Jurkat, Clone E6-1 (cell line): ENCODE data around the gene YWHAH.
A peak's percentile ranks its signal among the peaks of the same experiment; 100 is the strongest.

Source experiments
- DNase-seq: peaks from one replicate; pipeline ENCODE4 v3.0.0-alpha.2; 2011; ENCODE audit warnings: low read depth, low spot score
- H3K4me3 ChIP-seq: 2 replicates; pipeline ENCODE4 v1.5.1; 2011; ENCODE audit warnings: mild to moderate bottlenecking, low read length, control low read depth, moderate library complexity

The YWHAH gene

DNA sequence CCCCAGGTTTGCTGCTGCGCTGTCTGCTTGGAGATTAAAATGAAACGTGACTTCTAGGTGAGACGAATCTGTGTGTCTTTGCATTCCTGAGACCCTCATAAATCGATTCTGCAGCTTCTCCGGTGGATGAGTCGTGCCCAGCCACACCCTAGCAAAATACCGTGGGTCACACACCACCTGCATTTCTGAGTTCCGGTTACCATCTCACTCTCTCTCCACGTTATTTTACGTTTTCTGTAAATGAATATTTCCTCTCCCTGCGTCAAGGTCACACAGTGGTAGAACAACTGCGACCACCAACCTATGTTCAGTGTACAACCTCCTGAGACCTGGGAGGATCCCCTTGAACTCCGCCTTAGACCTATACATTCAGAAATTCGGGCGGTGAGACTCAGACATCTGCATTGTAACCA is 1.1 kb downstream of the YWHAH start:
- peak overlapping the region; percentile 90 for H3K4me3 ChIP-seq
- no peak for DNase-seq

DNA sequence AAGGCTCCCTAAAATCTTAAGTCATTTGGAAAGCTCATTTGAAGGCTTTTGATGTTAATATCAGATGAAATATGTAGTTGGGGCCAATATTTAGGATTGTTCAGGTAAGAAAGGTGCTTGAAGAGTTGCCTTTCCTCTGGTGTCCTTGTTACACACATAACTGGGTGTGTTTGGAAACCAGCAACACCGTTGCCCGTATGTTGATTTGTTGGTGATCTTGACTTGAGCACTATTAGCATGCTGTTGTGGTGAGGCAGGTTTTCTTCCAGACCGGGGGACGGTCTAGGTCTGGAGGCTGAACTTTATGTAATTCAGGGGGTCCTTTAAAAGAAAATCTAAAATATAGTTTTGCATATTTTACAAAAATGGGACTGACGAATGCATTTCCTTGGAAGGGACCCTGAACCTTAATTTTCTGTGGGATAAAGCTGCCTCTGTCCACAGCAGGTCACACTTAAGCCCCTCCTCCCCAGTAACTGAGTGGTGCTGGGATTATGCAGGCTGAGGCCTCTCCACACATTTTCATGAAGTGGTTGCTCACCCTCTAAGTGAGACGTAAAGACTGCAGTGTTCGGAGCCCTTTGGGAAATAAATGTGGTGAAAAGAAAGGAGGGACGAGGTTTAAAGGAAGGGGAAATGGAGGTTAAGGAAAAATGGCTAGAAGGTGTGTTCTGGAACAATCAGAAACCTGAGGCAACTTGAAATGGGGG is 1.8 kb downstream of the YWHAH start:
- no peak for DNase-seq

DNA sequence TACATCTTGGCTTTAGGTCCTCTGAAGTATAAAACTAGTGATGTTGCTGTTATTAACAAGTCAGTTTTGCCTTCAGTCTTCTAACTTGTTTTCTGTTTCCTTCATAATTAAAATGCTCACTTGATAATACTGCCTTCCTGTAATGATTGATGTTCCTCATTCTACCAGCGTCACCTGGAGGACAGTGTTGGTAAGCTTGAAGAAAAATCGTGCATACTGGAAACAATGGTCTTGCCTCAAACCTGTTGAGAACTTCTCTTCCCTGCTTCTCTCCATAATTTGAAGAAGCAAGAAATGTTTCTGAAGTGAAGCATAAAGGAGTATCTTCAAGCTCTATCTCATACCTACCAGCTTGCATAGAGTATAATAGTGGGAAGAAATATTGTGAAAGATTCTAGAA is 3.0 kb downstream of the YWHAH start:
- peak; percentile 66 for DNase-seq
- H3K4me3 ChIP-seq, result no peak overlapping the region

More for the DNA sequence above, 1.8 kb downstream of the YWHAH start:
- H3K4me3 ChIP-seq, result peak overlapping the region; percentile 90

DNA sequence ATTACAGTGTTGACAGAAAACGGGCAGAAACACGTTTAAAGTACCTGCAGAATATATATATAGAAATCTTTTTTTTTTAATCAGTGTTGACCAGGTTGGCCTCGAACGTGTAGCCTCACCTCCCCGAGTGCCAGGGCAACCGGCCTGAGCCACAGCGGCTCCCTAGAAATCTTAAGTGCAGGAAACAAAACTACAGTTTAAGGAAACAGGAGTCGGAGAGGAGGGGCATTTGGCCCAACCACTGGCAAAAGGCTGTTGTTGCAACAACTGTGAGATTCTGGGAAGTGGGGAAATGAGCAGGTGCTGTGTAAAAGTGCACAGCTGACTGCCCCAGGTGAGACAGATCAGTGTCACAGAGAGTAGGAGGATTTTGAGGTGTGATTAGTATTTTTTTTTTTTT is 3.7 kb downstream of the YWHAH start:
- DNase-seq, result no peak
- no peak overlapping the region for H3K4me3 ChIP-seq

GRCh38 chr22:31950226-31950625 is 5.9 kb downstream of the YWHAH start:
- no peak for DNase-seq
- no peak overlapping the region for H3K4me3 ChIP-seq

DNA sequence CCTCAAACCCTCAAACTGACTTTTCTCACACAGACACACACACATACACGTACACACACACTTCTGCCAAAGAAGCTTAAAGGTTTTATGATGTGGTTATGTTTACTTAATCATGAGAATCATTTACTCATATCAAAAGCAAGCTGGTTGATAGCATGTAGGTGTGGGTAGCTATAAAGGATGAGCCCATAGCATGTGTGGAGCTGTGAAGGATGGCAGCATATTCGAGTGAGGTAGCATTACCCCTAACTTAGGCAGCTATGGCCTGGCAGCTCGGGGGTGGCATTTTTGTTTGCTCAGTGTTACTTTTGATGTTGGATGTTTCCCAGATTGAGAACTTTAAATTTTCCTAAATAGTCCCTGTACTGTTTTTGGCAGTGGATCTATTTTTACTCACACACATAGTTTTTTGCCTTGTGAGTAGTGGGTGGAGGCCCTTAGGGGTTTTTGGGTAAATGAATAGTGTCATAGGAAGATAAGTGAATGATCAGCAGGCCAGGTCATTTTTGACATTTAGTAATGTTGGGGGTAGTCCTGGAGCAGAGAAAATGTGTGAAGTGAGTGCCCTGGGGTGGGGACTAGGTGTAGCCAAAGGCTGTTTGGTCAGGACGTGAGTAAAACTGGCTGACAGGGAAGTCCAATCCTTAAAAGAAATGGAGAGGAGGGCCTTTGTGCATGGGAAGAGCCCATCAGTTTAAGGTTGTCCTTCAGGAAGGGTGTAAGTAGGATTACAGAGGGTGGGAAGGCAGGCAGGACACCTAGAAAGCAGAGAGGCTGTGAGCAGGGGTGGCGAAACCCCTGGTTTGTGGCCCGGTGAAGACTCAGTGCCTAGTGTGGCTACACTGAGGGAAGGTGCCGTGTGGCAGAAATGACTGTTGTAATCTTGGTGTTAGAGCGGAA is 7.1 kb downstream of the YWHAH start:
- peak; percentile 36 for DNase-seq

DNA sequence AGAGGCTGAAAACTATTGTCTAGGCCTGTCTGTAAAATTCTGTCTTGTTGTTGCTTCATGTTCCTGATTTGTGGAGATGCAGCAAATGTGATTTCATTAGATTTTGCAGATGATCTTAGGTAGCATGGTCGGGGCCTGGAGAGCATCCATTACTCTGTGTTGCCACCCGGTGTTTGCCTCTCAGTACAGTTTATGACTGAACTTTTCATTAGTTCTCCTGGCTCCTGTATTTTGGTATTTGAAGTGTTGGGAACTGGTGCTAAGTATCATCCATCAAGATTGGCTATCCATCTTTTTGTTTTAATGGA is 7.7 kb downstream of the YWHAH start:
- H3K4me3 ChIP-seq, result no peak overlapping the region
- DNase-seq, result no peak

More for the DNA sequence above, 7.1 kb downstream of the YWHAH start:
- H3K4me3 ChIP-seq, result no peak overlapping the region

DNA sequence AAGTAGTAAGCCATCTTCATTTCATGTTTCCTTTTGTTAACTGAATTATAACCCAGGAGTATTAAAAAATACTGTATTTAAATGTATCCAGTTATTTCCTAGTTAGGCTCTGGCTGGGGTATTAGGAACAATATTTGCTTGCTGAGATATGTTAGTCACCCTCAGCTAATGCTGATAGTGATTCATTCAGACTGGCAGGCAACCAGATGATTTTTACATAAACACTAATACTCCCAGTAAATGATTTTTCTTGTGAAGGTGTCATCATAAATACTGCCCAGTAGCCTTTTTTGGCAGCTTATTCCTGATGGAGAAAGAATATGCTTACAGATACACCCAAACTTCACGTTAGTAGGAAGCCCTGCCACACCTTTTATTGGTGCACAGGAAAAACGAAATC is 8.1 kb downstream of the YWHAH start:
- no peak overlapping the region for H3K4me3 ChIP-seq
- no peak for DNase-seq

DNA sequence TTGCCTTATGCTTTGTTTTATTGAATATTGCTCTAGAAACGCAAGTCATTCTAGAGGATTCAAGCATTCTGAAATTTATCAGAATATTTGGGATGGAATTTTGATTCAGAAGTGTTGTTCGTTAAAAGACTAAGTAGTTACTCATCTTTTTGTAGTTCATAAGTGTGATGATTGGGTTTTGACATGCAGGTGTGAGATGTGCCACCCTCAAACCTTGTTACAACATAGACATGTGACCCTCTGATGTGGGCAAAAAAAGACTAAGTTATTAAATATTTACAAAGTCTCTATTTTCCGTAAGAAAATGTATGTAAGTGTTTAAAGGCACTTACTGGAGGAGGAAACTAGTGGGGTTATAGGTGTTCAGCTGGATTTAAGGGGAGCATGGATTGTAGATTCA is 8.9 kb downstream of the YWHAH start:
- no peak overlapping the region for H3K4me3 ChIP-seq
- no peak for DNase-seq

- no peak for DNase-seq
- H3K4me3 ChIP-seq, result no peak overlapping the region
Measured at GRCh38 chr22:31954535-31955523, 10.5 kb downstream of the YWHAH start.

DNA sequence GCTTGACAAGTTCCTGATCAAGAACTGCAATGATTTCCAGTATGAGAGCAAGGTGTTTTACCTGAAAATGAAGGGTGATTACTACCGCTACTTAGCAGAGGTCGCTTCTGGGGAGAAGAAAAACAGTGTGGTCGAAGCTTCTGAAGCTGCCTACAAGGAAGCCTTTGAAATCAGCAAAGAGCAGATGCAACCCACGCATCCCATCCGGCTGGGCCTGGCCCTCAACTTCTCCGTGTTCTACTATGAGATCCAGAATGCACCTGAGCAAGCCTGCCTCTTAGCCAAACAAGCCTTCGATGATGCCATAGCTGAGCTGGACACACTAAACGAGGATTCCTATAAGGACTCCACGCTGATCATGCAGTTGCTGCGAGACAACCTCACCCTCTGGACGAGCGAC is 12.0 kb downstream of the YWHAH start:
- no peak overlapping the region for H3K4me3 ChIP-seq
- DNase-seq, result no peak

DNA sequence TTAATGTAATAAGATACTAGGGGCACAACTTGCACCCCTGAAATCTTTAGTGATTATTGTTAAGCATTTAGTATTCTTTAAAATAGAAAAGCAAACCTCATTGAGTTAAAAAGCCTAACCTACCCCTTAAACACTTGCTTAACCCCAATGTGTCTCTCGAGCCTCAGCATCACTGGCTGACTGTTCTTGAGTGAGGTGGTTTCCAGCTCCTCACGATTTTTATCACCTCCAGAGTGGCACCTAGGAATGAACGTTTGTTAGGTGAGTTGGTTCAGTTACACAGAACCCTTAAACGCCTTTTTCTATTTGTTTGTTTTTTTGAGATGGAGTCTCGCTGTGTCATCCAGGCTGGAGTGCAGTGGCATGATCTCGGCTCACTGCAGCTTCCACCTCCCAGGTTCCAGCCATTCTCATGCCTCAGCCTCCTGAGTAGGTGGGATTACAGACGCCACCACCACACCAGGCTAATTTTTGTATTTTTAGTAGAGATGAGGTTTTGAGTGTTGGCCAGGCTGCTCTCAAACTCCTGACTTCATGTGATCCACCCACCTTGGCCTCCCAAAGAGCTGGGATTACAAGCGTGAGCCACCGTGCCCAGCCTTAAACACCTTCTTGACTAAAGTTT is 13.7 kb downstream of the YWHAH start:
- no peak for DNase-seq
- no peak overlapping the region for H3K4me3 ChIP-seq

- no peak overlapping the region for H3K4me3 ChIP-seq
- no peak for DNase-seq
Measured at GRCh38 chr22:31958625-31959239, 14.4 kb downstream of the YWHAH start.

DNA sequence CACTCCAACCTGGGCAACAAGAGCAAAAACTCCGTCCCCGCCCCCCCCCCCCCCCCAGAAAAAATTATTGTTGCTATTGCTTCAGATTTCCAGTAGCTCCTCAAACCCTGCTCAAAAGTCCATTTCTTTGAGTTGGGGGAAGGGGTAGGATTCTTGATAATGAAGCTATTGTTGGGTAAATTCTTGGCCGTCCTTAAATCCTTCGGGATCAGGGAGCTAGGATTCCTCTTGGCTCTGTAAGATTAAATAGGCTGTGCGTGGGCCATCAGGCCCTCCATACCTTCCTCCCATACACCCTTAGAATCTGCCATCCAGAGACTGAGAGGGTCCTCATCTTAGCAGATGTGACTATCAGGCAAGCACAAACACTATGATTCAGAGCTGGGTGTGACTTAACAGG is 16.4 kb downstream of the YWHAH start:
- H3K4me3 ChIP-seq, result no peak overlapping the region
- DNase-seq, result no peak

DNA sequence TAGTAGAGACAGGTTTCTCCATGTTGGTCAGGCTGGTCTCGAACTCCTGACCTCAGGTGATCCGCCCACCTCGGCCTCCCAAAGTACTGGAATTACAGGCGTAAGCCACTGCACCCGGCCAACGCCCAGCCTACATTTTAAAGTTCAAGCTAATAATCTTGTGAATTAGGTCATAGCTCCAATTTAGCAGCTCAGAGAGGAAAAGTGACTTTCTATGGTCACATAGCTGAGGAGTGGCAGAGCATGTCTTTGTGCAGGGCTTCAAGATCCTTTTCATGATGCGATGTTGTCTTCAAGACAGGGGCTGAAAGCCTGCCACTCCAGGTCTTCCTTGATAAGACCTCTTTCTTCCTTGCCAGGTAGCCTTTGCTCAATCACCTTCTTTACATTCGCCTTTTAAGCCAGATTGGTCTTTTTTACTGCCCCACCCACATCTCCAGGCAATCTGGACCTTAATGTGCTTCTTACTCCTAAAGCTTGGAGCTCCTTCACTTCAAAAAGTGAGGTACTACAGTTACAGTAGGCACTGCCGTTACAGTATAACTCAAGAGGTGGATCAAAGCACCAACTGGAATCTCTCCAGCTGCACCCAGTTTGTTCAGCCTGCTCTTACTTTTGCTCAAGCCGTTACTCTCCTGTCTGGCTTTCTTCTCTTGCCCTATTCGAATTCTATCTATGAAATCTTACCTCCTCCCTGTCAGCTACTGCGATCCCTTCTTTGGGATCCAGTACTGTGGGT is 18.2 kb downstream of the YWHAH start:
- no peak for DNase-seq
- no peak overlapping the region for H3K4me3 ChIP-seq

DNA sequence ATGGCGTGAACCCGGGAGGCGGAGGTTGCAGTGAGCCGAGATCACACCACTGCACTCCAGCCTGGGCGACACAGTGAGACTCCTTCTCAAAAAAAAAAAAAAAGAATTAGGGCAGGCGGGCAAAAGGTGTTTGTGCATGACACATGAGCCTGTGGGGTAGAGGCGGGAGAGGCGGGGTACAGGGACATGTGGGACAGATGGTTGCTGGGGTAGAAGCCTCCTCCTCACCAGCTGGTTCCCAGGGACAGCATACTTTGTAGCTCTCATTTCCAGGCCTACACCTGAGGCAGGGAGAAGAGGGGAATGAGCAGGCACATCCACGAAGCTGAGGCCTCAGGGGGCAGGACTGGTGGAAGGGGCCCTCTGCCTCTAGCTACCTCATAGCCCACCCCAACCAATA is 23.7 kb downstream of the YWHAH start:
- no peak for DNase-seq
- H3K4me3 ChIP-seq, result no peak overlapping the region

GRCh38 chr22:31969789-31970489 is 25.6 kb downstream of the YWHAH start:
- DNase-seq, result no peak
- peak overlapping the region; percentile 48 for H3K4me3 ChIP-seq
